HL-60/S4 (cell line): Measurements from ENCODE around the gene ELANE.
"Not testable (repeated sequence)": the region's sequence is repeated elsewhere in the genome, so short reads cannot be mapped to it uniquely, and the experiment has no call there.

Experiments
- in situ Hi-C: fragments of 300-500 bp; cut with MboI; formaldehyde crosslinking; loops from 2 replicates; pipeline ENCODE4 v1.14.3; 2022; ENCODE audit warnings: low sequenced_read_pairs

ELANE gene

GRCh38 chr19:835210-835810, 16.8 kb upstream of the ELANE start:
- in situ Hi-C loops, result no loop called here

- in situ Hi-C loops, result no loop called here
Measured at GRCh38 chr19:840519-841206, 11.4 kb upstream of the ELANE start, which contains the start of gene PRTN3. Gene PRTN3, plus strand, starts transcription at chr19:840999. Its CDS starts 10 bp downstream, at chr19:841009.

GRCh38 chr19:842802-843179, 9.3 kb upstream of the ELANE start:
- in situ Hi-C loops, result not testable (repeated sequence)

- in situ Hi-C loops, result no loop called here
Measured at GRCh38 chr19:843180-843835, 8.8 kb upstream of the ELANE start.

GRCh38 chr19:843836-844545, 8.1 kb upstream of the ELANE start:
- in situ Hi-C loops, result no loop called here

- in situ Hi-C loops, result no loop called here
Measured at GRCh38 chr19:844546-844971, 7.5 kb upstream of the ELANE start.

- in situ Hi-C loops, result no loop called here
Measured at GRCh38 chr19:845707-846521, 6.2 kb upstream of the ELANE start.

- in situ Hi-C loops, result no loop called here
Measured at GRCh38 chr19:848386-848921, 3.6 kb upstream of the ELANE start.

- in situ Hi-C loops, result not testable (repeated sequence)
Measured at GRCh38 chr19:849195-849594, 2.9 kb upstream of the ELANE start.

- in situ Hi-C loops, result no loop called here
Measured at GRCh38 chr19:850221-850978, 1.7 kb upstream of the ELANE start.

- in situ Hi-C loops, result no loop called here
Measured at GRCh38 chr19:850979-851335, 1.1 kb upstream of the ELANE start.

- in situ Hi-C loops, result no loop called here
Measured at GRCh38 chr19:853014-853585, 997 bp downstream of the ELANE start.

GRCh38 chr19:853614-854220, 1.6 kb downstream of the ELANE start:
- in situ Hi-C loops, result not testable (repeated sequence)

- in situ Hi-C loops, result no loop called here
Measured at GRCh38 chr19:854549-854948, 2.4 kb downstream of the ELANE start.

- in situ Hi-C loops, result no loop called here
Measured at GRCh38 chr19:855142-855541, 3.0 kb downstream of the ELANE start.

- in situ Hi-C loops, result no loop called here
Measured at GRCh38 chr19:855566-856120, 3.5 kb downstream of the ELANE start.

GRCh38 chr19:858284-858683, 6.2 kb downstream of the ELANE start:
- in situ Hi-C loops, result no loop called here
